ENCODE results near the gene CHST3.

CHST3 gene

DNA sequence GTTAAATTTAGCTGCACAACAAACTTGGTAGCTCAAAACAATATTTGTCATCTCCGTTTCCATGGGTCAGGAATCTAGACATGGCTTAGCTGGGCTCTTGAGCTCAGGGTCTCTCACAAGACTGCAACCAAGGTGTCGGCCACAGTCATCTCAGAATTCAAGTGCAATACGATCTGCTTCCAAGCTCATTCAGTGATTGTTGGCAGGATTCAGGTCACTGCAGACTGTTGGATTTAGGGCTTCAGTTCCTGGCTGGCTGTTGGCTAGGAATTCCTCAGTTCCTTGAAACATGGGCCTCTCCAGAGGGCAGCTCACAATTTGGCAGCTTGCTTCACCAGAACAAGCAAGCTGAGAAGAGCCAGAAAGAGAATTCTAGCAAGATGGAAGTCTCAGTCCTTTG is 17.5 kb upstream of the CHST3 start:
- no peak for DNase-seq (ENCODE audit: low read depth)
- no peak for TF ChIP-seq CTCF (IDR thresholded peaks at IDR 0.05; ENCODE audit: control insufficient read depth, insufficient read depth, low read depth, low read length, missing control alignments)
- H3K4me3 ChIP-seq (ENCODE audit: control insufficient read depth, low read depth, low read length): no peak overlapping the region

GRCh38 chr10:71948496-71949067 is 15.6 kb upstream of the CHST3 start:
- no peak overlapping the region for H3K4me3 ChIP-seq (ENCODE audit: control insufficient read depth, low read depth, low read length)
- TF ChIP-seq CTCF (IDR thresholded peaks at IDR 0.05; ENCODE audit: control insufficient read depth, insufficient read depth, low read depth, low read length, missing control alignments): no peak
- DNase-seq (ENCODE audit: low read depth): no peak

DNA sequence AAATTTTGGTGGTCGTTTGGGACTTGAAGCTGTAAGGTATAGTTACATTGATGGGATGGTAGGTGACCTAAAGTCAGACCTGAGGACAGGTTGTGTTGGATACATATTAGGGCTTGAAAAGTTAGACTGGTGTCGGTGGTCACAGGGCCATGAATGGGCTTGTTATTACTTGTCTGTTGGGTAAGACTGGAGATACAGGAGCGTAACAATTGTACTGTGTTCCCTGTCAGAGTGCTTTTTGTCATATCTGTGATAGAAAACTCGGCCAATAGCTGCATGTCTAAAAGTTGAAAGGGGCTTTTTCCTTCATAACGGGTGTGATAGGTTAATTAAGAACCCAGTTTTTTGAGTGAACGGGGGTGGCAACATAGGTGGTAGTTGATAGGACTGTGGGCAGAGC is 13.5 kb upstream of the CHST3 start:
- no peak for TF ChIP-seq CTCF (IDR thresholded peaks at IDR 0.05; ENCODE audit: control insufficient read depth, insufficient read depth, low read depth, low read length, missing control alignments)
- DNase-seq (ENCODE audit: low read depth): no peak
- H3K4me3 ChIP-seq (ENCODE audit: control insufficient read depth, low read depth, low read length): no peak overlapping the region

GRCh38 chr10:71952745-71953144 is 11.4 kb upstream of the CHST3 start:
- H3K4me3 ChIP-seq (ENCODE audit: control insufficient read depth, low read depth, low read length): no peak overlapping the region
- no peak for DNase-seq (ENCODE audit: low read depth)
- no peak for TF ChIP-seq CTCF (IDR thresholded peaks at IDR 0.05; ENCODE audit: control insufficient read depth, insufficient read depth, low read depth, low read length, missing control alignments)

- DNase-seq (ENCODE audit: low read depth): no peak
- H3K4me3 ChIP-seq (ENCODE audit: control insufficient read depth, low read depth, low read length): no peak overlapping the region
- peak; percentile 27 for TF ChIP-seq CTCF (IDR thresholded peaks at IDR 0.05; ENCODE audit: control insufficient read depth, insufficient read depth, low read depth, low read length, missing control alignments)
Observed at GRCh38 chr10:71957546-71958275, 6.5 kb upstream of the CHST3 start.

- no peak for TF ChIP-seq CTCF (IDR thresholded peaks at IDR 0.05; ENCODE audit: control insufficient read depth, insufficient read depth, low read depth, low read length, missing control alignments)
- H3K4me3 ChIP-seq (ENCODE audit: control insufficient read depth, low read depth, low read length): no peak overlapping the region
Observed at GRCh38 chr10:71959526-71959925, 4.7 kb upstream of the CHST3 start.

More at GRCh38 chr10:71959526-71959925, 4.7 kb upstream of the CHST3 start:
- no peak for DNase-seq (ENCODE audit: low read depth)

Data from AG09309 (cell line).